Endothelial cell of hepatic sinusoid (primary cell): Measurements from ENCODE around the gene GNB1.

Source experiments
- in situ Hi-C: cut with HindIII; loops from 2 replicates; pipeline ENCODE4 v1.10.0; 2017; ENCODE audit warnings: low sequenced_read_pairs

GNB1 gene

GRCh38 chr1:1890506-1891348, at the start of gene GNB1:
GNB1 (minus strand) TSS chr1:1891087; CDS start chr1:1825453, 65,634 bp downstream.
- in situ Hi-C loops: no loop called here

GRCh38 chr1:1940123-1940425, 49.2 kb upstream of the GNB1 start:
- in situ Hi-C loops: no loop called here

GRCh38 chr1:1939296-1940122, 48.6 kb upstream of the GNB1 start:
- in situ Hi-C loops: no loop called here

GRCh38 chr1:1938613-1939295, 47.9 kb upstream of the GNB1 start:
- in situ Hi-C loops: no loop called here

GRCh38 chr1:1938276-1938573, 47.3 kb upstream of the GNB1 start:
- in situ Hi-C loops: no loop called here

GRCh38 chr1:1937549-1938275, 46.8 kb upstream of the GNB1 start:
- in situ Hi-C loops: no loop called here

GRCh38 chr1:1937061-1937460, 46.2 kb upstream of the GNB1 start:
- in situ Hi-C loops: no loop called here

GRCh38 chr1:1934848-1935247, 44.0 kb upstream of the GNB1 start:
- in situ Hi-C loops: loop anchor here (5.0 kb wide), 1 partner anchor 57 kb away; no protein-coding TSS in a partner anchor

- in situ Hi-C loops: loop anchor here (5.0 kb wide), 1 partner anchor 62 kb away; no protein-coding TSS in a partner anchor
These were observed 39.0 kb upstream of the GNB1 start for GRCh38 chr1:1929639-1930545.

- in situ Hi-C loops: no loop called here
These were observed 38.3 kb upstream of the GNB1 start for GRCh38 chr1:1929102-1929638.

GRCh38 chr1:1928231-1929101, 37.6 kb upstream of the GNB1 start:
- in situ Hi-C loops: no loop called here

GRCh38 chr1:1927751-1928150, 36.9 kb upstream of the GNB1 start:
- in situ Hi-C loops: no loop called here

- in situ Hi-C loops: no loop called here
These were observed 36.2 kb upstream of the GNB1 start for GRCh38 chr1:1926886-1927660.

GRCh38 chr1:1926346-1926811, 35.5 kb upstream of the GNB1 start:
- in situ Hi-C loops: no loop called here

GRCh38 chr1:1925437-1926345, 34.8 kb upstream of the GNB1 start:
- in situ Hi-C loops: no loop called here

- in situ Hi-C loops: no loop called here
These were observed 34.0 kb upstream of the GNB1 start for GRCh38 chr1:1924849-1925248.

GRCh38 chr1:1924386-1924785, 33.5 kb upstream of the GNB1 start:
- in situ Hi-C loops: no loop called here
